HCT116 (cell line): ENCODE results near the gene SCCPDH. TPM values are rescaled to one million over a fixed set of nuclear protein-coding genes. Genes with fewer than 3 reads are reported as not detected.
A peak's percentile ranks its signal among the peaks of the same experiment; 100 is the strongest.

Experiments
- ATAC-seq: fragments of 200-7000 bp; cut with Tn5 transposase; 2 replicates; pipeline ENCODE4 v1.9.1; 2020; ENCODE audit warnings: mild to moderate bottlenecking, moderate library complexity
- BruUV-seq: library from RNA; stranded (reverse); fragments of 400-500 nt; replicated peaks from 2 replicates; lab custom pipeline; 2021; lab: Mats Ljungman, UMichigan
- CTCF ChIA-PET: fragments of 300-600 bp; sonication (Branson Sonifier 250); formaldehyde crosslinking; loops from one replicate; lab custom pipeline; 2021; ENCODE audit warnings: antibody characterized with exemption; lab: Charles Lee
- POLR2A ChIA-PET: fragments of 300-600, 350-600 bp; sonication (Branson Sonifier 250); formaldehyde crosslinking; loops from one replicate; lab custom pipeline; 2021; ENCODE audit warnings: antibody characterized with exemption; lab: Charles Lee
- RAD21 ChIA-PET, 2 experiments: fragments of 300-600 bp; sonication (Branson Sonifier 250); formaldehyde crosslinking; loops; one replicate each; lab custom pipeline; 2023; ENCODE audit warnings: low total read pairs in 2 of 2; ENCODE audit not compliant: uncharacterized antibody in 2 of 2, unreplicated experiment in 2 of 2, low non-redundant PET in 1 of 2; lab: Charles Lee
- DNase-seq: peaks from one replicate; pipeline ENCODE4 v3.0.0-alpha.2; 2010; ENCODE audit warnings: low read depth, low spot score
- H2AFZ ChIP-seq: fragments of 200-600 bp; shearing (Covaris generic), sonication (generic); 2 replicates; pipeline ENCODE4 v1.6.1; 2017; ENCODE audit warnings: low read depth, mixed run types, mixed read lengths, antibody characterized with exemption, low read length; ENCODE audit not compliant: poor library complexity, severe bottlenecking
- H3K27ac ChIP-seq: 2 replicates; pipeline ENCODE4 v1.5.1; 2012; ENCODE audit warnings: low read depth, low read length
- H3K27me3 ChIP-seq: fragments of 200-600 bp; sonication (generic); 2 replicates; pipeline ENCODE4 v1.6.1; 2016; ENCODE audit warnings: mixed run types, low read length, mixed read lengths; ENCODE audit not compliant: insufficient read depth
- H3K36me3 ChIP-seq, 2 experiments: fragments of 200-500 bp in 1 of 2; fragments of 200-600 bp in 1 of 2; sonication (Bioruptor generic) in 1 of 2; sonication (generic) in 1 of 2; 2 replicates each; pipeline versions ENCODE4 v1.5.1 to v1.6.1; 2014 to 2016; ENCODE audit warnings: low read length in 2 of 2, inconsistent platforms in 1 of 2, mixed read lengths in 1 of 2, mixed run types in 1 of 2; ENCODE audit not compliant: insufficient read depth in 2 of 2, control insufficient read depth in 1 of 2
- H3K4me1 ChIP-seq, 2 experiments: fragments of 200-600 bp in 1 of 2; sonication (generic) in 1 of 2; 2 replicates each; pipeline versions ENCODE4 v1.5.1 to v1.6.1; 2012 to 2017; ENCODE audit warnings: low read length in 2 of 2, inconsistent platforms in 1 of 2, mild to moderate bottlenecking in 1 of 2, mixed read lengths in 1 of 2, mixed run types in 1 of 2, moderate library complexity in 1 of 2; ENCODE audit not compliant: insufficient read depth in 2 of 2, control insufficient read depth in 1 of 2
- H3K4me2 ChIP-seq: fragments of 200-600 bp; sonication (generic); 2 replicates; pipeline ENCODE4 v1.6.1; 2017; ENCODE audit warnings: mixed run types, low read length, mixed read lengths
- H3K4me3 ChIP-seq, 2 experiments: fragments of 200-600 bp in 1 of 2; sonication (generic) in 1 of 2; replicated peaks in 1 of 2; 2 replicates each; pipeline ENCODE4 v1.5.1; 2011 to 2016; ENCODE audit warnings: low read length in 2 of 2, control low read depth in 1 of 2, low read depth in 1 of 2, mild to moderate bottlenecking in 1 of 2, mixed read lengths in 1 of 2, mixed run types in 1 of 2
- H3K79me2 ChIP-seq: fragments of 200-600 bp; sonication (generic); 2 replicates; pipeline ENCODE4 v1.6.1; 2017; ENCODE audit warnings: mild to moderate bottlenecking, mixed run types, low read length, moderate library complexity, mixed read lengths; ENCODE audit not compliant: insufficient read depth
- H3K9ac ChIP-seq: fragments of 200-600 bp; sonication (generic); 2 replicates; pipeline ENCODE4 v1.6.1; 2016; ENCODE audit warnings: low read length, mixed read lengths
- H3K9me2 ChIP-seq: fragments of 200-600 bp; sonication (generic), shearing (Covaris generic); 2 replicates; pipeline ENCODE4 v1.6.1; 2017; ENCODE audit warnings: mixed run types, mild to moderate bottlenecking, moderate library complexity; ENCODE audit not compliant: insufficient read depth
- H3K9me3 ChIP-seq, 2 experiments: fragments of 200-500 bp in 1 of 2; fragments of 200-600 bp in 1 of 2; sonication (Bioruptor generic) in 1 of 2; sonication (generic) in 1 of 2; 2 replicates each; pipeline ENCODE4 v1.6.1; 2014 to 2017; ENCODE audit warnings: low read length in 2 of 2, mixed read lengths in 2 of 2, inconsistent platforms in 1 of 2, low read depth in 1 of 2, mild to moderate bottlenecking in 1 of 2, mixed run types in 1 of 2, moderate library complexity in 1 of 2; ENCODE audit not compliant: control insufficient read depth in 1 of 2, insufficient read depth in 1 of 2
- H4K20me1 ChIP-seq: fragments of 200-600 bp; sonication (generic), shearing (Covaris generic); 2 replicates; pipeline ENCODE4 v1.6.1; 2017; ENCODE audit warnings: mixed run types, mild to moderate bottlenecking, moderate library complexity; ENCODE audit not compliant: insufficient read depth
- CBX3 ChIP-seq: IDR thresholded peaks from 2 replicates; pipeline ENCODE4 v1.6.1; 2012; ENCODE audit warnings: low read depth
- CTCF ChIP-seq, 3 experiments: fragments of 200-600 bp in 1 of 3; sonication (generic) in 1 of 3; IDR thresholded peaks in 2 of 3; conservative IDR thresholded peaks in 1 of 3; 2 replicates each; pipeline ENCODE4 v1.5.1; 2012 to 2017; ENCODE audit warnings: low read depth in 2 of 3, low read length in 2 of 3, antibody characterized with exemption in 1 of 3, borderline replicate concordance in 1 of 3, control low read depth in 1 of 3, mild to moderate bottlenecking in 1 of 3, mixed read lengths in 1 of 3, mixed run types in 1 of 3, moderate library complexity in 1 of 3; ENCODE audit not compliant: insufficient read depth in 1 of 3
- EZH2 ChIP-seq: fragments of 200-600 bp; sonication (generic); IDR thresholded peaks from 2 replicates; pipeline ENCODE4 v1.6.1; 2017; ENCODE audit warnings: antibody characterized with exemption, mixed run types
- EZH2phosphoT487 ChIP-seq: fragments of 200-600 bp; IDR thresholded peaks from 2 replicates; pipeline ENCODE4 v1.6.1; 2018; ENCODE audit warnings: antibody characterized with exemption, borderline replicate concordance
- POLR2A ChIP-seq: IDR thresholded peaks from 2 replicates; pipeline ENCODE4 v1.7.0; 2011; ENCODE audit warnings: borderline replicate concordance; ENCODE audit not compliant: insufficient read depth, insufficient read length; ENCODE audit errors: extremely low read depth
- POLR2AphosphoS5 ChIP-seq: IDR thresholded peaks from 2 replicates; pipeline ENCODE4 v1.6.1; 2011; ENCODE audit warnings: mild to moderate bottlenecking, low read depth, low read length, moderate library complexity
- RAD21 ChIP-seq: IDR thresholded peaks from 2 replicates; pipeline ENCODE4 v1.6.1; 2012; ENCODE audit warnings: low read depth, mild to moderate bottlenecking
- SIN3A ChIP-seq: IDR thresholded peaks from 2 replicates; pipeline ENCODE4 v1.6.1; 2012; ENCODE audit warnings: low read depth
- SP1 ChIP-seq: IDR thresholded peaks from 2 replicates; pipeline ENCODE4 v1.6.1; 2012; ENCODE audit warnings: low read depth
- TCF7L2 ChIP-seq: IDR thresholded peaks from 2 replicates; pipeline ENCODE4 v1.7.0; 2011; ENCODE audit warnings: borderline replicate concordance, inconsistent platforms; ENCODE audit not compliant: insufficient read depth, insufficient read length; ENCODE audit errors: extremely low read depth
- YY1 ChIP-seq: IDR thresholded peaks from 2 replicates; pipeline ENCODE4 v1.6.1; 2011; ENCODE audit warnings: low read length, low read depth, moderate library complexity, mild to moderate bottlenecking; ENCODE audit not compliant: insufficient replicate concordance; ENCODE audit errors: extremely low read depth
- intact Hi-C: fragments of 100-400 bp; cut with micrococcal nuclease; formaldehyde crosslinking; loops from 2 replicates; pipeline ENCODE4 v1.10.0; 2022
- total RNA-seq: library from RNA; stranded (reverse); gene quantifications from one replicate; pipeline ENCODE4 v1.2.1, GENCODE V29; 2021; ENCODE audit not compliant: unreplicated experiment

Gene SCCPDH
- total RNA-seq, 1 experiment from 2014 or later: 0.30 TPM

DNA sequence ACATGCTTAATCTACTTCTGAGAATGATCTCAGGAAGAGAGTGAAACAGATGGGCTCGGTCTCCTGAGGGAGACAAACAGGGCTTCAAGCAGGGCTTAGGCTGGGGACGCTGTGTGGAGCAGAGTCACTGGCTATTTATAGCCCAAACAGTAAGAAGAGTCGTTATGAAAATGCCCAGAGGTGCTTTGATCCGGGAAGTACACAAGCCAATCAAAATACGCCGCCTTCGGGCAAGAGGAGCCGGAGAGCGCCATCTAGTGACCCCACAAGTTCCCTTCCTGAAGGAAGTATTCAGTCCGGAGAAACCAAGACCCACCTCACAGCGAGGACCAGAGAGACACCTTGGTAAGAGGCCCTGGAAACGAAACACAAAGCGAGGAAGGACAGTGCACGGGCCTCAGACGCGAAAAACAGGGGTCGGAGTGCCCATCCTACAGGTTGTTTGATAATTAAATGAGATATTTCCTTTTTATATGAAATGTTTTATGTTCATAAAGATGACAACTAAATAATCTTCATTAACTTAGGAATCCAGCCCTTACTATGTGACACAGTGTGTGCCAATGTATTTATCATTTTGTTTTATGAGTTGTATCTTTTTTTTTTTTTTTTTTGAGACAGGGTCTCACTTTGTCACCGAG, 25.0 kb upstream of the SCCPDH start:
- intact Hi-C loops: loop anchor here (1.0 to 2.0 kb wide), 3 partner anchors 56 to 202 kb away; partner anchors contain the start of genes CNST and TFB2M
- ChIA-PET CTCF (no interaction called here), POLR2A (no interaction called here)

More for the DNA sequence above, 25.0 kb upstream of the SCCPDH start:
- H3K4me1 ChIP-seq: peaks cover 3 to 20% of the 10 kb centered on the region in 2 experiments; a peak in 3 of 4 replicates
- peak overlapping the region; percentile 44 for H3K9ac ChIP-seq
- TF ChIP-seq EZH2phosphoT487 (no peak), EZH2 (no peak), TCF7L2 (peak; percentile 87), POLR2AphosphoS5 (peak; percentile 31; the same call in 1 of the 2 replicates), POLR2A (no peak), CBX3 (peak; percentile 55; the same call in 1 of the 2 replicates), SIN3A (peak; percentile 34; the same call in 1 of the 2 replicates), SP1 (no peak), YY1 (peak; percentile 7), RAD21 (peak; percentile 85), CTCF (IDR thresholded peaks at IDR 0.05 in 2 of 3, conservative IDR thresholded peaks at IDR 0.05 in 1 of 3; ENCODE audit: borderline replicate concordance in 1 of 3, insufficient read depth in 1 of 3, low read depth in 2 of 3, low read length in 2 of 3) (peak; percentile 79 to 89 (median 84))
- H3K79me2 ChIP-seq: no peaks in the 10 kb centered on the region
- RAD21 ChIA-PET: no interaction called here
- peak overlapping the region in 1 of 2 experiments; percentile 35; a peak in 1 of 4 replicates for H3K4me3 ChIP-seq
- H3K36me3 ChIP-seq: no peaks in the 10 kb centered on the region
- H3K9me2 ChIP-seq: no peaks in the 10 kb centered on the region
- peak overlapping the region; percentile 71 for H3K4me2 ChIP-seq
- H4K20me1 ChIP-seq: no peaks in the 10 kb centered on the region
- H3K9me3 ChIP-seq: no peaks in the 10 kb centered on the region
- no TSS peak for BruUV-seq
- ATAC-seq (peak; percentile 94), DNase-seq (peak; percentile 85)
- H2AFZ ChIP-seq: peak overlapping the region; percentile 99
- no peak overlapping the region for H3K27ac ChIP-seq
- no peaks in the 10 kb centered on the region for H3K27me3 ChIP-seq
